GM19324 (cell line): ENCODE results near the gene MRE11.
"Not testable (repeated sequence)": the region's sequence is repeated elsewhere in the genome, so short reads cannot be mapped to it uniquely, and the experiment has no call there.

Experiments used
- ATAC-seq: cut with Tn5 transposase; IDR thresholded peaks from one replicate; pipeline ENCODE4 v1.9.1; 2021; ENCODE audit warnings: mild to moderate bottlenecking, moderate library complexity; ENCODE audit not compliant: unreplicated experiment, low FRiP score

MRE11 gene

DNA sequence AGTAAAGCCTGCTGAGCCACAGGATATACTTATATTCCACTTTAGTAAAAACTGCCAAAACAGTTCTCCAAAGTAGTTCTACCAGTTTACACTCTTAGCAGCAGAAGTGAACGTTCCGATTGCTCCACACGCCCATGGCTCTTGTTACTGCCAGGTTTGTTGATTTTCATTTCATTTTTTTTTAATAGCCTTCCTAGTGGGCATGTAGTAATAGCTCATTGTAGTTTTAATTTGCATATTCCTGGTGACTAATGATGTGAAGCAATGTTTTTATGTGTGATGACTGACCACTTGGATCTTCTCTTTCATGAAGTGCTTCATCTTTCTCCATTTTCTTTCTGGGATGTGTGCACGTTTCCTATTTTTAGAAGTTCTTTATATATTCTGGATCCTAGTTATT, 13.8 kb upstream of the MRE11 start:
- no peak for ATAC-seq

DNA sequence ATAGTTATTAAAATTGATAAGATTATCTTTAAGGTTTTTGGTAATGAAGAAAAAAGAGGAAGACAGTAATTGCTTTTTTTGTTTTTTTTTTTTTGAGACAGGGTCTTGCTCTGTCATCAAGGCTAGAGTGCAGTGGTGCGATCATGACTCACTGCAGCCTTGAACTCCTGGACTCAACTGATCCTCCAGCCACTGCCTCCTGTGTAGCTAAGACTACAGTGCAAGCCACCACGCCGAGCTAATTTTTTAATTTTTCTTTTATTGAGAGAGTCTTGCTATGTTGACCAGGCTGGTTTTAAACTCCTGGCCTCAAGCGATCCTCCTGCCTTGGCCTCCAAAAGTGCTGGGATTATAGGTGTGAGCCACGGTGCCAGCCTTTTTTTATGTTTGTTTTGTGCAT, 12.9 kb upstream of the MRE11 start:
- not testable (repeated sequence) for ATAC-seq

DNA sequence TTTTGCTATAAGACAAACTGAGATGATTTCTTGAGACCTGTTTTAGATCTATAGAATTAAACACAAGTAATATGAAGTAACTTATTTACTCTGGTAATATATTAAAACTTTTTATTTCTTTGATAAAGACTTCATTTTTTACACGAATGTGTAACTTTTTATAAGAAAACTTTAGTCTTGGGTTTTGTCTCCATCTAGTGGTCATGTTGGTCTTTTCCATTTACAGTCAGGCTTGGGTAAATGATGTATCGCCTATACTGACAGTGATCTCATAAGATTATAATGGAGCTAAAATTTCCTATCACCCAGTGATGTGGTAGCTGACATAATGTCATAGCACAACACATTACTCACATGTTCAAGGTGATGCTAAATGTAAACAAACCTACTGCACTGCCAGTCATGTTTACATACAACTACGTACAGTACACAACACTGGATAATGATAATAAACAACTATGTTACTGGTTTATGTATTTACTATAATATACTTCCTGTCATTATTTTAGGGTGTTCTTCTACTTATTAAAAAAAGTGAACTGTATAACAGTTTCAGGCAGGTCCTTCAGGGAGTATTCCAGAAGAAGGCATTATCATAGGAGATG, 11.1 kb upstream of the MRE11 start:
- no peak for ATAC-seq

DNA sequence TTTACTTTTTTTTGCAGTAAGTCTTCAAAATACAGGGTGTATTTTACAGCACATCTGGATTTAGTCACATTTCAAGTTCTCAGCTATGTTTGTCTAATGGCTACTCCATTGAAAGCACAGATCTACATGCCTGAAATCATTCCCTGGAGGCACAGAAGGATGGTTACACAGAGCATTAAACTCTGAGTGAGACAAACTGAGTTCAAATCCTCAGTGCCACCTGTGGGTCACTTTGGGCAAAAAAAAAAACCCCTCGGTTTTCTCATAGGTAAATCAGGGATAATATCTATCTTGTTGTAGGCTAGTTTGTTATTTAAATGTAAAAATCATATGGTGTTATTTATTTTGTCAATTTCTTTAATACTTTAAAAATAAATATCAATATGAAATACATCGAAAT, 7.9 kb upstream of the MRE11 start:
- no peak for ATAC-seq

DNA sequence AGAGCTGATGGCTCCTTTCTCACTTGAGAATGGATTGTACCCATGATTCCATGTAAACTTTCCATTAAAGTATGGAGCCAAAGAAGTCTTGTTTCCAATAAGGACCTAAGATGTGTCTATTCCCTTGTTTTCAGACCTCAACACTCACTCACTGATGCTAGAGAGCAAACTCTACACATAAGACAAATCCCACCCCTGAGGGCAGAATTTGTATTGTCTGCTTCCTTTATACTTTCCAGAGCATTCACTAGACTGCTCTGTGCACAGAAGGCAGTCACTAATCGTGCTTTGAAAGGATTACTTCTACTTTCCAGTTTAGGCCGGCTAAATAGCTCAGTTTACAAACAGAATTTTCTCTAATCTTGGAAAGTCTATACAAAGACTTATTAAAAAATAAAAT, 6.5 kb upstream of the MRE11 start:
- no peak for ATAC-seq

DNA sequence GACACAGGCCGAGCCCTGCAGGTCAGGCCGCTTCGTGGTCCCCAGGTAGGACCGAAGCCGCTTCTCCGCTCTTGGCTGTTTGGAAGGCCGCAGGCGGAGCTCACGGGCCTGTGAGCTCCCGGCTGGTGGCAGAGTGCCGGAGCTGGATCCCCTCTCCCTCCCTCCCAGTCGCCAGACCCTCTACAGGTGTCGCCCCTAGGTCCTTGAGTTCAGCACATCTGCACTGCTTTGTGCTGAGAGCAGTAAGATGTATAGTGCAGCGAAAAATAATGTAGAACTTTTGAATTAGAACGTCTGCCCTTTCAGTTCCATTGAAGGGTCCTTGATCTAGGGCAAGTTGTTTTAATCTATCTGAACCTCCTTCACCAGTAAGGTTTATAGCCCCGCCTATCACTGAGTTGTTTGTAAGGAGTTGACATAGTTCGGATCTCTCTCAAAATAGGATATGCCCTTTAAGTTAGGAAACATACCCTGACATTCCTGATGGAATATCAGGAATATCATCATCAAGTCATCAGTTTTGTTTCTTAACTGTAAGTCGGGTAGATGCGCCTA, 559 bp upstream of the MRE11 start:
- ATAC-seq: peak; percentile 74

DNA sequence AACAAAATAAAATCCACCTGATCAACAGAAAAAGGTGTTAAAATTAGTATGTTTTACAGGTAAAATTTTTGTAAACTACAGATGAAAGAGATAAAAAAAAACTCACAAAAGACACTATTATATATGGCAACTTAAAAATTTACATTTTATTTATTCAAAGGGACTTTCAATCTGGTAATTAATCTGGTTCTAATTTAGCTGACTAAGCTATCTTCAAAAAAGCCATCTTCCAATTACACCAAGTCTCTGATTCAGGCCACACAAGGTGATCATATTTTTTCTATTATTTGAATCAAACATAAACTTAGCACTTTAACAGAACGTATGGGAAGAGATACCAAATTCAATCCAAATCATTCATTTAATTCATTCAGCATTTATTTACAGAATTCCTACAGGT, 7.6 kb downstream of the MRE11 start:
- no peak for ATAC-seq

DNA sequence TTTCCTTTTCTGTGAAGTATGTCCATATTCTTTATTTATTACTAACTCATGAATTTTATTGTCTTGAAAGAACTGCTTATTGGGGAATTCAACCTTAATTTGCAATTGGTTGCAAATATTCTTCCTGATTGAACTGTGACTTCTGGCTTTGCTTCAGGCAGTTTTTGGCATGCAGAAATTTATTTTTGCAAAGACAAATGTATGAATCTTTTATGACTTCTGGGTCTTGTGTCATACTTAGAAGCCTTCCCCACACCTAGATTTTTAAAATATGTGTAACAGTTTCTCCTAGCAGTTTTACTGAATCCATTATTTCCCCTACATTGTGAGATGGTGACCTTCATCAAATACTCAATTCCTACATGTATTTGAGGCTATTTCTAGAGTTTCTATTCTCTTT, 12.3 kb downstream of the MRE11 start:
- ATAC-seq: no peak

DNA sequence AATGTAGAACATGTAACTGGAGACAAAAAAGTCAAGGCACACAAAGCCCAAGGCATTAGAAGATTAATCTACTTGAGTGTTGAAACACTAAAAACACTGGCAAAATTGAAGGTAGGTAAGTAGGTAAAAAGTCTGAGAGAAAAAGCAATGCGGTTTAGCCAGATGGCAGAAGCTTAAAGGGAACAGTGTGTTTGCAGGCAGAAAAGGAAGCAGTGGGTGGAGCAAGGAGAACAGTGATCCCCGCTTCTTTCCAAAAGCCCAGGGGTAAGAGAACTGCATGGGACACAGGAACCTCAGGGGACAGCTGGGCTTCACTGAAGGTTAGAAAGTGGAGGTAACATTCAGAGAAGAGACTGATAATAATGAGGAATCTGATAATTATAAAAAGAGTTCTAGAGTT, 16.0 kb downstream of the MRE11 start:
- no peak for ATAC-seq

DNA sequence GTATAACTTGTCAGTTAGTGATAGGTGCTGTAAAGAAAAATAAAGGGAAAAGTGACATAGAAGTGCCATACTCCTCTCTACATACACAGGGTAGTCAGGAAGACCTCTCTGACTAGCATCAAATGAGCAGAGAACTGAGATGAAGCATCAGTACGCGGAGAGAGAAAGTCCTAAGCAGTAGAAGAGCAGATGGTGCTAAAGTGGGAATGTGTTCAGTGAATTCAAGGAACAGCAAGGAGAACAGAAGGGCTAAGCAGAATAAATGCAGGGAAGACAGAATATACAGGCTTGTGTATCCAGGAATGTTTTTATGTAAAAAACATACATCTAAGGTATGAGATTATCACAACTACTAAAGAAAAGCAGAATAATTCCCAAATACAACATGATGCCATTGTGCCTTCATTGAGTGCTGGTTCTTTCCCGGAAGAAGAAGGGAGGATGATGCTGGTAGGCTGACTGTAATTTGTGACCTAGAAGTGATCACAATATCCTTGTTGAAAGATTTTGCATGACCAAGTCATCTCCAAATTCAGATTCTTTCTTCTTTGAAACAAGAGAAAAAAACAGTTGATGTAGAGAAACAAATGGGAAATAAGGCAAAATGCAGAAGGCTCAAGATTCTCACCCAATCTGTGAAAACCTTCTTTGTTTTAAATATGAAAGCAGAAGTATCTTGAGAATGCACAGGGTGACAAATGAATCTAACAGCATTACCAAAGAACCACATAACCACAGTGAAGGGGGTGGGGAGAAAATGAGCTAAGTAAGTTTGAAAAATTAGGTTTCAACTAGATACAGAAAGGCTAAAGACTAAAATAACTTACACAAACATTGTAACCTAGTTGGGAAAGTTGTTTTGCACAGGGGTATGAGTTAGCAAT, 20.5 kb downstream of the MRE11 start:
- peak; percentile 88 for ATAC-seq

DNA sequence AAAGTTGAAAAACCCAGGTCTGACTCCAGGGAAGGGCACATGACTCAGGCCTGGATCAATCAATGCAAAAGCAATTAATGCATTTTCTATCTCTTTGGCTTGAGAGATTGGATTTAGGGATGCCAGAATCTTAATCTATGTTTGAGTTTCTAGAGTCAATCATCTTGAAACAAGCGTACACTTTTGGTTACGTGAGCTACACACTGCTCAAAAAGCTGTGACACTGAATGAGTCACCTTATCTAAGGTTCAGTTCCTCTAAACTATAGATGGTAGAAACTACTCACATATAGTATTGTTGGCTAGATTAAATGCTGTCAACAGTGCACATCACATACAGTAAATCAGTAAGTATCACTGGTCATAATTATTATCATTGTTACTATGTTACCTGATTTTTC, 24.2 kb downstream of the MRE11 start:
- peak; percentile 64 for ATAC-seq

DNA sequence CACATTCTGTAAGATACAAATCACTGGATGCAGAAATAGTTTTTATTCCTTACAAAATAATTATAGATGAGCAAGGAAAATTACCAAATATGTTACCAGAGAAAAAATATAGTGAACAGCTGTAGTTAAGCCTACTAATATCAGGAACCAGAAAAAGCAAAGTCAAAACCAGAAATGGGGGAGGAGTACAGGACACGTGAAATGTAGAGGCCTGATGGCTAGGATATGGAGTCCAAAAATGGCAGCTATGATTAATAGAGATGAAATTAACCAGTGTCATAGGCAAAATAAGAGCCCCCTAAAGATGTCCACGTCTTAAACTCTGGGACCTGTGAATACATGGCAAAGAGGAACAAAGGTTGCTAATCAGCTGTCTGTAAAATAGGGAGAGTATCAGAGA, 34.1 kb downstream of the MRE11 start:
- ATAC-seq: no peak

DNA sequence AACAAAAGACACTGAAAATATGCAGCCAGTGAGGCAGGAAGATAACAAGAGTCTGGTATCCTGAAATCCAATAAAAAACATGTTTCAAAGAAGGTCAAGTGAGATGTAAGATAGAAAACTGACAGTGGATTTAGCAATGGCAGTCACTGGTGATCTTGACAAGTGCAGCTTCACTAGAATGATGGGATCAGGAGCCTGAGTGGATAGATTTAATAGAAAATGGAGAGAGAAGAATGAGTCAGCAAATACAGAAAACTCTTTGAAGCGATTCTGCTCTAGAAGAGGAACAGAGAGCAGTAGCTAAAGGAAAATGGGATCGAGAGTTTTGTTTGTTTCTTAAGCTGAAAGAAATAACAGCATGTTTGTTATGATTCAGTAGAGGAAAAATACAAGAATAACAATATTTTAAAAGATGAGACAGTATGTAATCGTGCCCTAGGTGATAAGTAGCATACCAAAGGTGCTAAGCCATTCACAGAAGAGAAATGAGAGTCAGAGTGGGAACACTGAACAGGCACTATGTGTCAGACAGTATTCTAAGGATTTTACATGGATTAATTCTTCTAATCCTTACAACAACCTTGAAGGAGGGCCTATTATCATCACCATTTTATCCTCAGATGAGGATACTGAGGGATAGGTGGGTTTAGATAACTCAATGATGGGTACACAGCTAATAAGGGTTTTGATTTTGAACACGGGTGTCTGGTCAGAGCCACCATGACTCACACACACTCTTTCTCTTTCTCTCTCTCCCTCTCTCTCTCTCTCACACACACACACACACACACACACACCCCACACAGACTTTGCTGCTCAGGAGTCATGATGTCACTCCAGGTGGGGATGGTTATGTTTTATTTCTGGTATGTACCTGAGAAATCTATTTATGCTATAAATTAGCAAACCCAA, 36.3 kb downstream of the MRE11 start:
- ATAC-seq: no peak

DNA sequence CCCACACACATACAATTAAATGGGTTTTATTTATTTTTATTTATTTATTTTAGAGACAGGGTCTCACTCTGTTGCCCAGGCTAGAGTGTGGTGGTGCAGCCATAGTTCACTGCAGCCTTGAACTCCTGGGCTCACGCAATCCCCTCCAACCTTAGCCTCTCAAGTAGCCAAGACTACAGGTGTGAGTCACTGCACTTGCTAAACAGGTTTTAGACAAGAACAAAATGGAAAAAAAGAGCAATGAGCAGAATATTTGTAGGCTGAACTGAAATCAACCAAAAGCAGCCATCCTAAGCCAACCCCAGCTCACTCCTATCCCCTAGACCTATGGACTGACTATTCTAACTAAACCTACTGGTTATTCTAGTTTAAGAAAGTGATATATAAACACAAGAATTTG, 37.8 kb downstream of the MRE11 start:
- no peak for ATAC-seq

DNA sequence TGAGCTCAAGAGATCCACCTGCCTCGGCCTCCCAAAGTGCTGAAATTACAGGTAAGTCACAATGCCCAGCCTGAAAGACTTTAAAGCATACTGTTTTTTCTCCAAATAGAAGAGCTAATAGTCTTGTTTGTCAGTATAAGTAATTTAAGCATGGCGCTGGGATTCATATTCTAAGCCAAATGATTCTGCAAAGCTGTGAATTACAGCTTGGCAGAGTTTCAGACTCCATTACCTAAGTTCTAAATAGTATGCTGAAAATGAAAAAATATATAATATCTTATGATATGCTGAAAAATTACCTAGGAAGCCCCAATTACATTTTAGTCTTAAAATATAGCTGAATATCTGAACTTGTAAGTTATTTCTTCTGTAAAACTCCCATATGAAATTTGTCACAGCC, 39.3 kb downstream of the MRE11 start:
- no peak for ATAC-seq

DNA sequence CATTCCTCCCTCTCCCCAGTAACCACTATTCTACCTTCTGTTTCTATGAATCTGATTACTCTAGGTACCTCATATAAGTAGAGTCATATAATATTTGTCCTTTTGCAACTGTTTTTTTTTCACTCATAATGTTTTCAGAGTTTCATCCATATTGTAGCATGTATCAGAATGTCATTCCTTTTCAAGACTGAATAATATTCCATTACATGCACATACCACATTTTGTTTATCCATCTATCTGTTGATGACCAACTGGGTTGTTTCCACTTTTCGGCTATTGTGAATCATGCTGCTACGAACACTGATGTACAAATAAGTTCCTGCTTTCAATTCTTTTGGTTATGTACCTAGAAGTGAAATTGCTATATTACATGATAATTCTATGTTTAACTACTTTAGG, 40.7 kb downstream of the MRE11 start:
- ATAC-seq: no peak

DNA sequence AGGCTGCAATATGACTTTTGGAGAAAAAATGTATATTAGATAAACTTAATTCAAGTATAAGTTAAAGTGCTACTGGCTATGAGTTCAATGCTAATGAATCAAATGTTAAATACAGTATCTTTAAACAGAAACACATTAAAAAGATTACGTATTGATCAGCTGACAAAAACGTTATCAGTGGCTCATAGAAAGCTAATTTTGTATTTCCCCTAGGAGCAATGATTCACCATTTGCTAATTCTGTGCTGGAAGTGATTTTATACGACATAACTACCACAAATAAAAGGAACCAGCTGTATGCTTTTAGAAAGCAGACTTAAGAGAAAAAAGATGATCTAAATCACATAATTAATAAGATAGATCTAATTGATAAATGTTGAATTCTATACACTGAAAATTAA, 43.6 kb downstream of the MRE11 start:
- no peak for ATAC-seq

DNA sequence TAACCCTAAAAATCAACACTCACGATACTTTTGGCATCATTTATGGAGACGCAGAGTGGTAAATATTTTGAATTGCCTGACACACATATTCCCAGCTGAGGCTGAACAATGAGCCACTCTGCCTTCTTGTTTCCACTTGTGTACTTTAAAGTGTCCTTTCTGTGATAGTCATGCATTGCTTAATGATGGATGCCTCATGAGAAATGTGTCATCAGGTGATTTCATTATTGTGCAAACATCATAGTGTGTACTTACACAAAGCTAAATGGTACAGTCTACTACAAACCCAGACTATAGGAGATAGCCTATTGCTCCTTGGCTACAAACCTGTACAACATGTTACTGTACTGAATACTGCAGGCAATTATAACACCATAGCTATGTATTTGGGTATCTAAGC, 44.2 kb downstream of the MRE11 start:
- no peak for ATAC-seq

DNA sequence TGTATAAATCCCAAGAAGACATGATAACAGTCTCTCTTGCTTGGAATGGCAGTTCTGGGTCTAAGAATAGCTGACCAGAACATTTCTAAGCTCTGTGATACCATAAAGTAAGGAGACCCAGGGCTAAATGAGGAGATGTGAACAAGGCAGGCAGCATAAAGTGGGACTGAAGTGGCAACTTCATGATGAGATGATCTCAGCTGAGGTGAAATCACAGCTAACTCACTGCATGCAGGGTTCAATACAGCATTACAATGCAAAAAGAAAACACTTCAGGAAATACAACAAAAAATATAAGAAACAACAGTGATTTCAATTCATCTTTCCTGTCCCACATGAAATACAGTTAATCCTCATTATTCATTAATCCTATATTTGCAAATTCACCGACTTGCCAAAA, 44.6 kb downstream of the MRE11 start:
- no peak for ATAC-seq

DNA sequence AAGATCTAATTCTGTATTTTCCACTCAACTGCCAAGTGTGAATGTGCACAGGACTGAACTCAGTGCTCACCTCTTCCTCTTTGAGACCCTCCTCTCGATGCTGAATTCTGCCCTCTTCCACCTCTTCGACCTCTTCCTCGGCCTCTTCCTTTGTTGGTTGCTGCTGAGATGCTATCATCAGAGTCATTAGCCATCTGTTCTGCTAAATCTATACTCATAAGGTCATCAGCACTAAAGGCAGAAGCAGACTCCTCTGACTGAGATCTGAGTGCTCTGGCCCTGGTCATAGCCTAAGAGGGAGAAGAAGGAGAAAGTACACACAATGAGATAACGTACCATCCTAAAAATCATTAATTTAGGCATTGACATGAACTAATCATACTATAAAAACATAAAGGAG, 46.5 kb downstream of the MRE11 start:
- no peak for ATAC-seq

DNA sequence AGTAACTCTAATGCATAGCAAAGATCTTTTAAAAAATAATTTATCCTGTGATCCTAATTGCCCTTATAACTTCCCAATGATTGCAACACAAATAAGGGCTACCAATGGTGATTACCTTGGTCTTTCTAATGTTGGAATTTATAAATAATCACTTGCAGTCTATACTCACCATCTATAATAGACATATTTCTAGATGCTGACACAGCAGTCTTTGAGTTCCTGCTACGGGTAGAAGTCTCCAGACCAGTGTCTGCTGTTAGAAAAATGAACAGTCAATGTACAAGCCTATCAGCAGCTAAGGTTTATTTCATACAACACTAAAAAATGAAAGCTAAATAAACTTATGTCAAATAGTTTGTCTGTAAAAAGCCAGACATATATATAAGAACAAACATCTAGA, 48.0 kb downstream of the MRE11 start:
- no peak for ATAC-seq
